ENCODE data around the gene CYP2J2. TPM values are rescaled to one million over a fixed set of nuclear protein-coding genes. Genes with fewer than 3 reads are reported as not detected.

The CYP2J2 gene
- total RNA-seq, 2 donors from 2014 or later: 1.2 to 5.7 TPM

- DNase-seq (ENCODE audit: low spot score): no peak
- no peaks in the 10 kb centered on the region for H3K36me3 ChIP-seq
- TF ChIP-seq, protein P1, sequence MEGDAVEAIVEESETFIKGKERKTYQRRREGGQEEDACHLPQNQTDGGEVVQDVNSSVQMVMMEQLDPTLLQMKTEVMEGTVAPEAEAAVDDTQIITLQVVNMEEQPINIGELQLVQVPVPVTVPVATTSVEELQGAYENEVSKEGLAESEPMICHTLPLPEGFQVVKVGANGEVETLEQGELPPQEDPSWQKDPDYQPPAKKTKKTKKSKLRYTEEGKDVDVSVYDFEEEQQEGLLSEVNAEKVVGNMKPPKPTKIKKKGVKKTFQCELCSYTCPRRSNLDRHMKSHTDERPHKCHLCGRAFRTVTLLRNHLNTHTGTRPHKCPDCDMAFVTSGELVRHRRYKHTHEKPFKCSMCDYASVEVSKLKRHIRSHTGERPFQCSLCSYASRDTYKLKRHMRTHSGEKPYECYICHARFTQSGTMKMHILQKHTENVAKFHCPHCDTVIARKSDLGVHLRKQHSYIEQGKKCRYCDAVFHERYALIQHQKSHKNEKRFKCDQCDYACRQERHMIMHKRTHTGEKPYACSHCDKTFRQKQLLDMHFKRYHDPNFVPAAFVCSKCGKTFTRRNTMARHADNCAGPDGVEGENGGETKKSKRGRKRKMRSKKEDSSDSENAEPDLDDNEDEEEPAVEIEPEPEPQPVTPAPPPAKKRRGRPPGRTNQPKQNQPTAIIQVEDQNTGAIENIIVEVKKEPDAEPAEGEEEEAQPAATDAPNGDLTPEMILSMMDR (IDR thresholded peaks at IDR 0.05): no peak
- no peak for TF ChIP-seq POLR2A (IDR thresholded peaks at IDR 0.05)
- TF ChIP-seq POLR2AphosphoS5 (IDR thresholded peaks at IDR 0.05): no peak
- H3K4me1 ChIP-seq (replicated peaks): no peaks in the 10 kb centered on the region
- no peaks in the 10 kb centered on the region for H3K27me3 ChIP-seq (replicated peaks; ENCODE audit: insufficient read depth)
- intact Hi-C loops (cut with DNase I): no loop called here
- no peak overlapping the region for H3K4me3 ChIP-seq
- WGBS: 88% methylated on average over 2 of the region's 2 CpGs
- no peaks in the 10 kb centered on the region for H3K9me3 ChIP-seq
- no peak overlapping the region for H3K27ac ChIP-seq
Measured at GRCh38 chr1:59908084-59908483, 18.5 kb downstream of the CYP2J2 start.

DNA sequence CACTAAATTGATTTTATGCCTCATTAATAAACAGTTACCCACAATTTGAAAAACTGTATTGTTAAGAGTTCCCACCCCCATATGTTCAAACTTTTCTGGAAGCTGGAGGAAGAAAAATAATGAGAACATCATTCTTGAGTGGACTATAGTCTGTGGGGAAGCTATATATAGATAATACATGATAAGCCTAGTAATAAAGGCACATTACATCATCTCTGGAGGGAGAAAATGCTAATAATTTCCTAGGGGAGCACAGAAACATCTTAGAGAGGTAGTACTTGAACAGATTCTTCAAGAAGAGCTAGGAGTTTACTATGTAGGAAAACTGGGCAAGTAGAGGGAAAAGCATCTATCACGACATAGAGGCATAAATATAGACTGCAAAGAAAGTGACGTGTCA is 19.6 kb downstream of the CYP2J2 start:
- Histone ChIP-seq H3K4me1 (replicated peaks) (no peaks in the 10 kb centered on the region), H3K9me3 (no peaks in the 10 kb centered on the region), H3K27me3 (replicated peaks; ENCODE audit: insufficient read depth) (no peaks in the 10 kb centered on the region), H3K36me3 (no peaks in the 10 kb centered on the region), H3K27ac (no peak overlapping the region), H3K4me3 (no peak overlapping the region)
- WGBS: 75% methylated on average over 2 of the region's 2 CpGs
- intact Hi-C loops (cut with DNase I): no loop called here
- DNase-seq (ENCODE audit: low spot score): no peak
- TF ChIP-seq POLR2A (IDR thresholded peaks at IDR 0.05): no peak
- TF ChIP-seq POLR2AphosphoS5 (IDR thresholded peaks at IDR 0.05): no peak
- TF ChIP-seq, protein P1 (IDR thresholded peaks at IDR 0.05): no peak

DNA sequence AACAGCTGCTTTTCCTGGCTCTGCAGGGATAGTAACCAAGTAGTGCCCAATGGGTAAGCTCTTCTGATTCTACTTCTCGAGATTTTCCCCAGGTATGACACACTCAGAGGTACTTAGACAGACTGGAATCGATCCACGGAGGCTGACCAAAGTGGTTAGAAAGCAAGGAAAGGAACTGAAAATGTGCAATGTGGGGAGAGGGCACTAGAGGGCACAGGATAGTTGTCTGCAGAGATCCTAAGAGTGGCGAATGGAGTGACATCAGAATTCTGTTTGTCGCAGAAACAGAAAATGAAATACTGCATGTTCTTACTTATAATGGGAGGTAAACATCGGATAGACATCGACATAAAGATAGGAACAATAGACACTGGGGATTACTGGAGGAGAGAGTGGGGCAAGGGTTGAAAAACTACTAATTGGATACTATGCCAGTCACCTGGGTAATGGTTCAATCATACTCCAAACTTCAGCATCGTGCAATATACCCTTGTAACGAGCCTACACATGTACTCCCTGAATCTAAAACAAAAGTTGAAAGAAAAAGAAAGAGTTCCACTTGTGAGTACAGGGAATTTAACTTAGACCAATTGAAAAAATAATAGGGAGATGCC is 23.3 kb downstream of the CYP2J2 start:
- no peak for DNase-seq (ENCODE audit: low spot score)
- no peaks in the 10 kb centered on the region for H3K36me3 ChIP-seq
- no peaks in the 10 kb centered on the region for H3K27me3 ChIP-seq (replicated peaks; ENCODE audit: insufficient read depth)
- TF ChIP-seq, protein P1 (IDR thresholded peaks at IDR 0.05): peak in 2 of 4 experiments; percentile 7 to 27
- TF ChIP-seq POLR2A (IDR thresholded peaks at IDR 0.05): no peak
- intact Hi-C loops (cut with DNase I): no loop called here
- WGBS: 51% methylated on average over 9 of the region's 9 CpGs
- H3K4me3 ChIP-seq: no peak overlapping the region
- H3K4me1 ChIP-seq (replicated peaks): no peaks in the 10 kb centered on the region
- H3K9me3 ChIP-seq: no peaks in the 10 kb centered on the region
- no peak overlapping the region for H3K27ac ChIP-seq

DNA sequence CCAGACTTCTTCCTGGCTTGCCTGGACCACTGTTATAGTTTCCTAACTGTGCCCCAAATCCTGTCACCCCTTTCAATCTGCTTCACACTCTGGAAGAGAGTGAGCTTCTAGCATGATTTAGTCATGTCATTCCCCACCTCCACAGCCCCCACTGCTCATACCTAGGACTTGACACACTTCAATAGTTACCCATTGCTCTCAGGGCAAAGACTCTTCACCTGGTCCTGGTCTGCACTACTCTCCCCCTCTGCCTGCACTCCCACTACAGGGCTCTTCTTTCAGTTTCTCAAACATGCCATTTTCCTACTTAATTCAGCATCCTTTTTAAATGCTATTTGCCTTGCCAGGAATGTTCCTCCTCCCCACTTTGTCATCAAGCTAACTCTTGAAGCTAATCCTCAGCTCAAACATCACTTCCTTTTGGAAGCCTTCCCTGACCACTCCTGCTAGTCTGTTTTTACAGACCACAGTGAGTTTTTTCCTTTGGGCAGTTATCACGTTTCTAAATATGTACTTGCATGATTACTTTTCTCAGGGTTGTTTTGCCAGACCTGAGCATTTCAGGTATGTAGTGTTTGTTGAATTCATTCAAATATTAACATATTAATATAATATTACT is 24.7 kb downstream of the CYP2J2 start:
- DNase-seq (ENCODE audit: low spot score): no peak
- intact Hi-C loops (cut with DNase I): no loop called here
- Histone ChIP-seq H3K4me3 (no peak overlapping the region), H3K9me3 (no peaks in the 10 kb centered on the region), H3K36me3 (no peaks in the 10 kb centered on the region), H3K27me3 (replicated peaks; ENCODE audit: insufficient read depth) (no peaks in the 10 kb centered on the region), H3K27ac (no peak overlapping the region), H3K4me1 (replicated peaks) (no peaks in the 10 kb centered on the region)
- TF ChIP-seq, protein P1 (IDR thresholded peaks at IDR 0.05): no peak
- TF ChIP-seq POLR2A (IDR thresholded peaks at IDR 0.05) (no peak), POLR2AphosphoS5 (IDR thresholded peaks at IDR 0.05) (peak; percentile 50)
- WGBS: 26% methylated on average over 1 of the region's 1 CpG

DNA sequence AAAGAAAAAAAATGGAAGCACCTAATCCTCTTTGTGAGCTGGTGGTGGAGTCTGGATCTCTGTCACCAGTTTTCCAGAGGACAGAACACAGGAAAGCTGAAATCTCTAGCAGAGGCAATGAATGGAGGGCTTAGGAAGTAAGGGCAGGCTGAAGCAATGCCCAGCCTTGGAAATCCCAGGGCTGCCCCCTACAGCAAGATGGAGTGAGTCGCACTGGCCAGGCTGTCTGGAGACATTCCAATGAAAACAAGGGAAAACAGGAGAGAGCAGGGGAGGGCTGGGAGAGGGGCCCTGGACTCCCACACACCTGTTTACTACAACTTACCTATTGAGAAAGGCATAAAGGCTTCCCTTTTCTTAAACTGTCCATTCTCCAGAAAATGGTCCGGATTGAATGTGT is 25.9 kb downstream of the CYP2J2 start:
- 67% methylated on average over 2 of the region's 2 CpGs for WGBS
- Histone ChIP-seq H3K4me3 (no peak overlapping the region), H3K27ac (no peak overlapping the region), H3K27me3 (replicated peaks; ENCODE audit: insufficient read depth) (no peaks in the 10 kb centered on the region), H3K9me3 (no peaks in the 10 kb centered on the region), H3K4me1 (replicated peaks) (no peaks in the 10 kb centered on the region), H3K36me3 (no peaks in the 10 kb centered on the region)
- TF ChIP-seq, protein P1 (IDR thresholded peaks at IDR 0.05): no peak
- no peak for TF ChIP-seq POLR2AphosphoS5 (IDR thresholded peaks at IDR 0.05)
- TF ChIP-seq POLR2A (IDR thresholded peaks at IDR 0.05): no peak
- intact Hi-C loops (cut with DNase I): no loop called here
- no peak for DNase-seq (ENCODE audit: low spot score)

All from prostate gland (tissue), 2 donors.